ENCODE data around the gene LINGO4.

Gene LINGO4

GRCh38 chr1:151839457-151840403 lies 34.5 kb upstream of the LINGO4 start, which contains the start of gene C2CD4D:
TSS of gene C2CD4D (minus strand) at chr1:151839820. CDS start at chr1:151838989, 831 bp downstream.
- peaks cover 25% of the 10 kb centered on the region for H3K27me3 ChIP-seq (ENCODE audit: insufficient read depth, insufficient read length)
- peak within 1 kb of the TSS; percentile 62 for H3K4me3 ChIP-seq (ENCODE audit: insufficient read length, low read depth)
- peak within 1 kb of the TSS; percentile 92 for H3K9ac ChIP-seq (ENCODE audit: insufficient read length, low read depth)
- peak; percentile 80 for DNase-seq (ENCODE audit: low read depth, low spot score)
- peaks cover 6% of the 10 kb centered on the region for H3K4me1 ChIP-seq (ENCODE audit: insufficient read depth, insufficient read length)
- TF ChIP-seq ZNF274 (IDR thresholded peaks at IDR 0.05; ENCODE audit: low read depth, low read length) (no peak), SUZ12 (IDR thresholded peaks at IDR 0.05; ENCODE audit: extremely low read depth, insufficient read depth, insufficient read length) (no peak), YY1 (IDR thresholded peaks at IDR 0.05; ENCODE audit: insufficient read depth, insufficient read length) (no peak)
- peaks cover 5% of the 10 kb centered on the region for H3K36me3 ChIP-seq (ENCODE audit: insufficient read depth, insufficient read length, low read length)
- H3K9me3 ChIP-seq (ENCODE audit: insufficient read depth, low read length), result no peaks in the 10 kb centered on the region

GRCh38 chr1:151839082-151839412 lies 33.8 kb upstream of the LINGO4 start:
- H3K27me3 ChIP-seq (ENCODE audit: insufficient read depth, insufficient read length), result peaks cover 25% of the 10 kb centered on the region
- no peak for DNase-seq (ENCODE audit: low read depth, low spot score)
- H3K9ac ChIP-seq (ENCODE audit: insufficient read length, low read depth), result peak overlapping the region; percentile 92
- H3K36me3 ChIP-seq (ENCODE audit: insufficient read depth, insufficient read length, low read length), result peaks cover 5% of the 10 kb centered on the region
- no peaks in the 10 kb centered on the region for H3K9me3 ChIP-seq (ENCODE audit: insufficient read depth, low read length)
- TF ChIP-seq ZNF274 (IDR thresholded peaks at IDR 0.05; ENCODE audit: low read depth, low read length), result no peak
- TF ChIP-seq YY1 (IDR thresholded peaks at IDR 0.05; ENCODE audit: insufficient read depth, insufficient read length), result no peak
- TF ChIP-seq SUZ12 (IDR thresholded peaks at IDR 0.05; ENCODE audit: extremely low read depth, insufficient read depth, insufficient read length), result no peak
- peaks cover 9% of the 10 kb centered on the region for H3K4me1 ChIP-seq (ENCODE audit: insufficient read depth, insufficient read length)
- H3K4me3 ChIP-seq (ENCODE audit: insufficient read length, low read depth), result peak overlapping the region; percentile 62

DNA sequence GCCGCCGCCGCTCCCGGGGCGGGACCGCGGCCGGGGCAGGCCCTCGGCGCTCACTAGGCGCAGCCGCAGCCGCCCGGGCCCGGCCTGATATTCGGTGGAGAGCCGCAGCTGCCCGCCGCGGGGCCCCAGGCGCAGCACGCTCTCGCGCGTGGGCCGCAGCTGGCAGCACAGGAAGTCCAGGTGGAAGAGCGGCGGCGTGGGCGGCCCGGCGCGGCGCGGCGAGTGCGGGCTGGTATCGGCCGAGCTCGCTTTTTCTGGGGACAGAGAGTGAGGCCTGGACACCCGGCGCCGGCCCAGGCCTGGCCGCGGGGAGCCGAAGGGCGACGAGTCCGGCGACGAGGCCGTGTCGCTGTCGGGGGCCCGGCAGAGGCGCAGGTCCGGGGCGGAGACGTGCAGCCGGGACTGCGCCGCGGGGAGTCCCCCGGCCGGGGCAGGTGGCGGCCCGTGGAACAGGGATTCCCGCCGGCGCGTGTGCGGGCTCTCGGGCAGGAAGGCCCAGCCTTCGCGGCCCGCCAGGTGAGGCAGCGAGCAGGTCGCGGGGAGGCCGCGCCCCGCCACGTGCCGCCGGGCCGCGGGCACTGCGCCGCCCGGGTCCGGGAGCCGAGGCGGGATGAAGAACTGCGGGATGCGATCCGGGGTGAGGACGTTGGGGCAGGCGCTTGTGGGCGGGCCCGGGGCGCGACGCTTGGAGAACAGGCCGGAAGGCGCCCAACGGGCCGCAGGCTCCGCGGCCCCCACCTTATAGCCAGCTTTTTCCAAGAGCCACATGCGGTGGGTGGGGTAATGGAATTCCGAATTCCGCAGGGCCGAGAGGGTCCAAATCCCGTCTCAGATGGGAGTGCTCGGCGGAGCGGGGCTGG lies 33.2 kb upstream of the LINGO4 start:
- H3K27me3 ChIP-seq (ENCODE audit: insufficient read depth, insufficient read length), result peaks cover 25% of the 10 kb centered on the region
- H3K36me3 ChIP-seq (ENCODE audit: insufficient read depth, insufficient read length, low read length), result peaks cover 5% of the 10 kb centered on the region
- H3K4me1 ChIP-seq (ENCODE audit: insufficient read depth, insufficient read length), result peaks cover 12% of the 10 kb centered on the region
- no peaks in the 10 kb centered on the region for H3K9me3 ChIP-seq (ENCODE audit: insufficient read depth, low read length)
- peak overlapping the region; percentile 62 for H3K4me3 ChIP-seq (ENCODE audit: insufficient read length, low read depth)
- no peak for TF ChIP-seq YY1 (IDR thresholded peaks at IDR 0.05; ENCODE audit: insufficient read depth, insufficient read length)
- TF ChIP-seq SUZ12 (IDR thresholded peaks at IDR 0.05; ENCODE audit: extremely low read depth, insufficient read depth, insufficient read length), result peak; percentile 83
- TF ChIP-seq ZNF274 (IDR thresholded peaks at IDR 0.05; ENCODE audit: low read depth, low read length), result no peak
- no peak for DNase-seq (ENCODE audit: low read depth, low spot score)
- peak overlapping the region; percentile 92 for H3K9ac ChIP-seq (ENCODE audit: insufficient read length, low read depth)

DNA sequence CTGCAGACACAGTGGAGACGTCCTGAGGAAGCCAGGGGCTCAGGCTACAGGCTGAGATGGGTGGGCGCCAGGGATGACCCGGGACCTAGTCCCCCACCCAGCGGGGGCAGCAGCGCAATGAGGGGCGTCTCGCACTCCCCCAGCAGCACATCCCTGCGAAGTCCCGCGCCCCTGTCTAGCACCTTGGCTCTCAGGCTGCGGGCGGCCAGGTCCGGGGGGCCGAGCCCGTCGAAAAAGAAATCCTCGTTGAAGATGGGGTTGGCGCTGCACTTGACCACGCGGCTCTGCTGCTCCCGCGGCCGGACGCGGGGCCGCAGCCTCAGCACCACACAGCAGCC lies 32.6 kb upstream of the LINGO4 start:
- H3K9me3 ChIP-seq (ENCODE audit: insufficient read depth, low read length), result no peaks in the 10 kb centered on the region
- TF ChIP-seq YY1 (IDR thresholded peaks at IDR 0.05; ENCODE audit: insufficient read depth, insufficient read length), result no peak
- no peak for TF ChIP-seq ZNF274 (IDR thresholded peaks at IDR 0.05; ENCODE audit: low read depth, low read length)
- peaks cover 12% of the 10 kb centered on the region for H3K4me1 ChIP-seq (ENCODE audit: insufficient read depth, insufficient read length)
- H3K36me3 ChIP-seq (ENCODE audit: insufficient read depth, insufficient read length, low read length), result peaks cover 3% of the 10 kb centered on the region
- peak overlapping the region; percentile 62 for H3K4me3 ChIP-seq (ENCODE audit: insufficient read length, low read depth)
- H3K9ac ChIP-seq (ENCODE audit: insufficient read length, low read depth), result peak overlapping the region; percentile 92
- H3K27me3 ChIP-seq (ENCODE audit: insufficient read depth, insufficient read length), result peaks cover 25% of the 10 kb centered on the region
- no peak for DNase-seq (ENCODE audit: low read depth, low spot score)

DNA sequence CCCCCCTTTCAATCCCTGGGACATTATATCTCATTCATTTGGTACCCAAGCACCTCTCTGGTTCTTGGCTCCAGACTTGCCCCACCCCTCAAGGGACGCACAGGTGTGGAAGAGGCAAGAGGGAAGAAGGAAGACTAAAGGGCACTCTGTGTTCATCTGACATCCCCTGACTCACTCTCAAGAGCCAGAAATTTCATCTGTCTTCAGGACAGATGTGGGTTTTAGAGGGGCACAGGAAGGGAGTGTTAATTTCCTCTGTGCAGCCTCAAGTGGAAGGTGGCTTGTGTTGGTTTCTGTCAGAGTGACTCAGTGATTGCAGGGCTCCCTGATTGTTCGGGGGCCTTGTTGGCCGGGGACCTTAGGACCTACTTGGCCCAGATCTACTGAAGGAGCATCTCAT lies 32.0 kb upstream of the LINGO4 start:
- no peak overlapping the region for H3K9ac ChIP-seq (ENCODE audit: insufficient read length, low read depth)
- DNase-seq (ENCODE audit: low read depth, low spot score), result no peak
- H3K36me3 ChIP-seq (ENCODE audit: insufficient read depth, insufficient read length, low read length), result peaks cover 3% of the 10 kb centered on the region
- peaks cover 16% of the 10 kb centered on the region for H3K4me1 ChIP-seq (ENCODE audit: insufficient read depth, insufficient read length)
- H3K27me3 ChIP-seq (ENCODE audit: insufficient read depth, insufficient read length), result peaks cover 25% of the 10 kb centered on the region
- no peaks in the 10 kb centered on the region for H3K9me3 ChIP-seq (ENCODE audit: insufficient read depth, low read length)
- H3K4me3 ChIP-seq (ENCODE audit: insufficient read length, low read depth), result no peak overlapping the region
- no peak for TF ChIP-seq YY1 (IDR thresholded peaks at IDR 0.05; ENCODE audit: insufficient read depth, insufficient read length)
- no peak for TF ChIP-seq SUZ12 (IDR thresholded peaks at IDR 0.05; ENCODE audit: extremely low read depth, insufficient read depth, insufficient read length)
- TF ChIP-seq ZNF274 (IDR thresholded peaks at IDR 0.05; ENCODE audit: low read depth, low read length), result no peak

DNA sequence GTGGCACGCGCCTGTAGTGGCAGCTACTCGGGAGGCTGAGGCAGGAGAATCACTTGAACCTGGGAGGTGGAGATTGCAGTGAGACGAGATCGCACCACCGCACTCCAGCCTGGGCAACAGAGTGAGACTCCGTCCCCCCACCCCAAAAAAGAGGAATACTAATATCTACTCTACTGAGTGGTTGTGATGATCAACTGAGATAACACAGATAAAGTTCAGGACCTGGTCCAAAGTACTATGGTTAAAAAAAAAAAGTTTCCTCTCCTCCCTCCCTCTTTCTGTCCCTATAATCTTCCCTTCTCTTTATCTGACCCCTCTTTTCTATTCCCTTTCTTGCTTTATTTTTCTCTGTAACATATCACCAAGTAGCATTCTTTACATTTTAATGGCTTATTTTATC lies 30.4 kb upstream of the LINGO4 start:
- Histone ChIP-seq H3K27me3 (ENCODE audit: insufficient read depth, insufficient read length) (peaks cover 25% of the 10 kb centered on the region), H3K36me3 (ENCODE audit: insufficient read depth, insufficient read length, low read length) (no peaks in the 10 kb centered on the region), H3K9me3 (ENCODE audit: insufficient read depth, low read length) (no peaks in the 10 kb centered on the region), H3K4me1 (ENCODE audit: insufficient read depth, insufficient read length) (peaks cover 25% of the 10 kb centered on the region), H3K4me3 (ENCODE audit: insufficient read length, low read depth) (no peak overlapping the region), H3K9ac (ENCODE audit: insufficient read length, low read depth) (no peak overlapping the region)
- DNase-seq (ENCODE audit: low read depth, low spot score), result no peak
- TF ChIP-seq ZNF274 (IDR thresholded peaks at IDR 0.05; ENCODE audit: low read depth, low read length) (no peak), YY1 (IDR thresholded peaks at IDR 0.05; ENCODE audit: insufficient read depth, insufficient read length) (no peak), SUZ12 (IDR thresholded peaks at IDR 0.05; ENCODE audit: extremely low read depth, insufficient read depth, insufficient read length) (no peak)

GRCh38 chr1:151834239-151834638 lies 29.0 kb upstream of the LINGO4 start:
- H3K9me3 ChIP-seq (ENCODE audit: insufficient read depth, low read length), result no peaks in the 10 kb centered on the region
- DNase-seq (ENCODE audit: low read depth, low spot score), result no peak
- peaks cover 35% of the 10 kb centered on the region for H3K4me1 ChIP-seq (ENCODE audit: insufficient read depth, insufficient read length)
- peaks cover 22% of the 10 kb centered on the region for H3K27me3 ChIP-seq (ENCODE audit: insufficient read depth, insufficient read length)
- H3K9ac ChIP-seq (ENCODE audit: insufficient read length, low read depth), result no peak overlapping the region
- no peaks in the 10 kb centered on the region for H3K36me3 ChIP-seq (ENCODE audit: insufficient read depth, insufficient read length, low read length)
- H3K4me3 ChIP-seq (ENCODE audit: insufficient read length, low read depth), result no peak overlapping the region
- TF ChIP-seq YY1 (IDR thresholded peaks at IDR 0.05; ENCODE audit: insufficient read depth, insufficient read length), result no peak
- no peak for TF ChIP-seq ZNF274 (IDR thresholded peaks at IDR 0.05; ENCODE audit: low read depth, low read length)
- TF ChIP-seq SUZ12 (IDR thresholded peaks at IDR 0.05; ENCODE audit: extremely low read depth, insufficient read depth, insufficient read length), result no peak

Data from NT2/D1 (cell line).